Activated CD4-positive, alpha-beta T cell treated with anti-CD3 and anti-CD28 coated beads, Interleukin-2, amount 10 ng/mL, durations not matched to agents 7 days and 5 days (primary cell): ENCODE data around the gene RASSF8. TPM values are rescaled to one million over a fixed set of nuclear protein-coding genes. Genes with fewer than 3 reads are reported as not detected.

Source experiments
- CTCF ChIA-PET: fragments of 350-600 bp; sonication (Branson Sonifier 250); formaldehyde crosslinking; loops from one replicate; lab custom pipeline; 2021; ENCODE audit warnings: antibody characterized with exemption; lab: Charles Lee
- POLR2A ChIA-PET: fragments of 350-600 bp; sonication (Branson Sonifier 250); formaldehyde crosslinking; loops from one replicate; lab custom pipeline; 2021; ENCODE audit warnings: antibody characterized with exemption; lab: Charles Lee
- DNase-seq: peaks from one replicate; pipeline ENCODE4 v3.0.0-alpha.2; 2020
- H3K27ac Mint-ChIP-seq: one replicate; pipeline ENCODE4 v1.8.0; 2021; ENCODE audit warnings: mild to moderate bottlenecking, moderate library complexity, mixed read lengths
- H3K27me3 Mint-ChIP-seq: one replicate; pipeline ENCODE4 v1.8.0; 2021; ENCODE audit warnings: mixed read lengths
- H3K36me3 Mint-ChIP-seq: one replicate; pipeline ENCODE4 v1.8.0; 2021; ENCODE audit warnings: low read depth, mixed read lengths
- H3K4me1 Mint-ChIP-seq: one replicate; pipeline ENCODE4 v1.8.0; 2021; ENCODE audit warnings: mixed read lengths
- H3K4me3 Mint-ChIP-seq: one replicate; pipeline ENCODE4 v1.8.0; 2021; ENCODE audit warnings: mild to moderate bottlenecking, moderate library complexity, mixed read lengths
- H3K9me3 Mint-ChIP-seq: one replicate; pipeline ENCODE4 v1.8.0; 2021; ENCODE audit warnings: mixed read lengths
- total RNA-seq, 2 experiments: library from RNA; stranded (reverse); gene quantifications; one replicate each; pipeline ENCODE4 v1.2.3, GENCODE V29; 2021

Gene RASSF8
- total RNA-seq, 2 experiments from 2014 or later: 0.92 to 2.1 TPM

DNA sequence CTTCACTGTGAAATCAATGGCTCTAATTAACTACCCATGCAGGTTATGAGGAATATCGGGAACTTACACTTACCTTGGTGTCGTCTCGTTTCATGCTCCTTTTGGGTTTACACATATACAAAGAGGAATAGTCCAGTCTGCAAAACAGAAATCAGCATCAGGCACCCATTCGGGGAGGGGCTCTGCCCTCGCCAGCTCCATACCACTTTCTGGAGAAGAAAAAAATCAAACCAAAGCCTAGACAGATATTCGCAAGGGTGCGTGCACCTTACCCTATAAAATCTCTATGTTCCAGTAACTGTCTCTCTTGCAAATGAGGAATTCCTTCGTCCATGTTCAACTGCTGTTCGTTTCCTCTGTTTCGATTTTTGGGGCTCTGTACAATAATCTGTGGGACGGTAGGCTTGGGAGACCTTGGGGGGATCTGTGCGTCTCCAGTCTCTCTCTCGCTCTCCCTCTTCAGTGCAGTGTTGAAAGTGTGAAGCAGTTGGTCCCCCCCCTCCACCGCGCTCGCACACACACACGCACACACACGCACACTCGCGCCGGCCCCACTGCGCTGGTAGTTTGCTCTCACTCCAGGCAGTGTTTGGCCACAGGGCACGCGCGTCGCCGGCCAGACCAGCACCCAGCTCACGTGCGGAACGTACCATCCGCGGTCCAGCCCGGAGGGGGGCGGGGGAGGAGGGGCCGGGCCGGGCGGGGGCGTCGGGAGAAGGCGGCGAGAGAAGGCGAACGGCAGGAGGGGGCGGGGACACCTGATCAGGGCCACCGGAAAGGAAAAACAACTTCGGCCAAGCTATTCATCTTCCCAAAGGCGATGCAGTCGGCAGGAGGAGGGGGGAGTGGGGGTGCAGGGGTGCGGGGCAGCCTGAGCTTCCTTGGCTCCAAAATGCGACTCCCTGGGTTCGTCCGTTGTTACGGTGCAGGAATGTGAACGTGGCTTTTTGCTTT lies 166.2 kb downstream of the RASSF8 start, which contains the start of gene BHLHE41:
BHLHE41 (minus strand) TSS at position 592 of the 954 bp plus-strand sequence; CDS start at position 334, 258 bp downstream.
- Mint-ChIP-seq H3K4me3 (peak within 1 kb of the TSS; percentile 72), H3K27me3 (peaks cover 84% of the 10 kb centered on the region), H3K27ac (no peak within 1 kb of the TSS), H3K4me1 (peaks cover 43% of the 10 kb centered on the region), H3K36me3 (peaks cover 2% of the 10 kb centered on the region), H3K9me3 (no peaks in the 10 kb centered on the region)
- ChIA-PET CTCF (interaction anchor here (0.6 to 1.5 kb wide), 2 partner anchors 10 to 931 kb away, joined by 3 to 5 read pairs; no protein-coding TSS in a partner anchor), POLR2A (no interaction called here)
- DNase-seq: no peak

GRCh38 chr12:26125400-26126339 lies 167.2 kb downstream of the RASSF8 start:
- Mint-ChIP-seq H3K36me3 (peaks cover 2% of the 10 kb centered on the region), H3K27me3 (peaks cover 85% of the 10 kb centered on the region), H3K4me1 (peaks cover 43% of the 10 kb centered on the region), H3K4me3 (peak overlapping the region; percentile 71), H3K27ac (no peak overlapping the region), H3K9me3 (no peaks in the 10 kb centered on the region)
- DNase-seq: no peak
- POLR2A ChIA-PET: no interaction called here
- CTCF ChIA-PET: no interaction called here

GRCh38 chr12:26126340-26127284 lies 168.1 kb downstream of the RASSF8 start:
- DNase-seq: peak; percentile 35
- CTCF ChIA-PET: interaction anchor here (0.6 to 1.3 kb wide), 2 partner anchors 8 to 175 kb away, joined by 4 to 6 read pairs; no protein-coding TSS in a partner anchor
- peaks cover 85% of the 10 kb centered on the region for H3K27me3 Mint-ChIP-seq
- H3K36me3 Mint-ChIP-seq: peaks cover 2% of the 10 kb centered on the region
- peaks cover 41% of the 10 kb centered on the region for H3K4me1 Mint-ChIP-seq
- POLR2A ChIA-PET: no interaction called here
- peak overlapping the region; percentile 71 for H3K4me3 Mint-ChIP-seq
- no peaks in the 10 kb centered on the region for H3K9me3 Mint-ChIP-seq
- H3K27ac Mint-ChIP-seq: no peak overlapping the region

- Mint-ChIP-seq H3K36me3 (peaks cover 2% of the 10 kb centered on the region), H3K27me3 (peaks cover 86% of the 10 kb centered on the region), H3K4me3 (no peak overlapping the region), H3K9me3 (no peaks in the 10 kb centered on the region), H3K27ac (no peak overlapping the region), H3K4me1 (peaks cover 39% of the 10 kb centered on the region)
- no peak for DNase-seq
- ChIA-PET POLR2A (no interaction called here), CTCF (interaction anchor here (0.6 to 1.3 kb wide), 2 partner anchors 9 to 175 kb away, joined by 4 to 6 read pairs; no protein-coding TSS in a partner anchor)
Observed at GRCh38 chr12:26127404-26127803, 168.9 kb downstream of the RASSF8 start.

DNA sequence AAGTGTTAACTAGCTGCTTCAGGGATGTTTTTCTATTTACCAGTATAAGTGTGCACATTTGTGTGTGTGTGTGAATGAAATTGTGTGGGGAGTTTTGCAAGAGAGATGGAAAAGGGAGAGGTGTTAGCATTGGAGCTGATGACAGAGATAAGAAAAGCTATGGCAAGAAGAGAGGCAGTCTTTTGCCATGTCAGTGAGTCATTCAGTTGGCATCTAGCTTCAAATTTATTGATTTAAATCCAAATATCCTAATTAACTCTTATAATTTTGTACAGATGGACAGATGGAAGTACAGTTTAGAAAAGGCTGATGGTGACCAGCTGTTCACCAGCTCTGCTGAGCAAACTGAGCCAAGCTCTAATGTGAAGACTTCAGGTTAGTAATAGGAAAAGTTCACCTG lies 169.7 kb downstream of the RASSF8 start:
- ChIA-PET POLR2A (no interaction called here), CTCF (interaction anchor here (0.6 to 1.3 kb wide), 2 partner anchors 9 to 173 kb away, joined by 3 to 4 read pairs; no protein-coding TSS in a partner anchor)
- no peak overlapping the region for H3K4me3 Mint-ChIP-seq
- H3K9me3 Mint-ChIP-seq: no peaks in the 10 kb centered on the region
- H3K27ac Mint-ChIP-seq: no peak overlapping the region
- peaks cover 2% of the 10 kb centered on the region for H3K36me3 Mint-ChIP-seq
- H3K27me3 Mint-ChIP-seq: peaks cover 90% of the 10 kb centered on the region
- DNase-seq: no peak
- H3K4me1 Mint-ChIP-seq: peaks cover 35% of the 10 kb centered on the region

Other genes with a start within 250 kb of the RASSF8 start
- not detected for gene BHLHE41, start 166.4 kb downstream of the RASSF8 start, total RNA-seq
- gene SSPN, start 236.9 kb downstream of the RASSF8 start, total RNA-seq: not detected